Thyroid gland (tissue), 4 donors: Measurements from ENCODE around the gene TNC.

Experiments
- CTCF ChIP-seq, 6 experiments: fragments of 200-600 bp in 3 of 6; fragments of 450-650 bp in 3 of 6; sonication (generic) in 3 of 6; IDR thresholded peaks; one replicate each; pipeline ENCODE4 v1.5.1; 2016 to 2019; ENCODE audit warnings: antibody characterized with exemption in 6 of 6, mild to moderate bottlenecking in 2 of 6, inconsistent platforms in 1 of 6, moderate library complexity in 1 of 6
- POLR2A ChIP-seq, 2 donors: fragments of 450-650 bp; IDR thresholded peaks; one replicate each; pipeline ENCODE4 v1.6.1; 2017; ENCODE audit warnings: antibody characterized with exemption in 2 of 2, mild to moderate bottlenecking in 2 of 2, moderate library complexity in 1 of 2

- no peak for TF ChIP-seq CTCF (IDR thresholded peaks at IDR 0.05)
- TF ChIP-seq POLR2A (IDR thresholded peaks at IDR 0.05): no peak
Observed at GRCh38 chr9:115135821-115136778, 18.1 kb upstream of the TNC start.
